ENCODE results near the gene BZW2.
"Not testable (repeated sequence)": the region's sequence is repeated elsewhere in the genome, so short reads cannot be mapped to it uniquely, and the experiment has no call there.

Gene BZW2

GRCh38 chr7:16648551-16648950, 2.6 kb downstream of the BZW2 start:
- H3K27ac ChIP-seq (ENCODE audit: low read depth, low read length), result no peak overlapping the region

GRCh38 chr7:16649196-16649595, 3.2 kb downstream of the BZW2 start:
- H3K27me3 ChIP-seq (ENCODE audit: control insufficient read depth, insufficient read depth, low read length), result no peaks in the 10 kb centered on the region
- peaks cover 3% of the 10 kb centered on the region for H3K4me1 ChIP-seq (ENCODE audit: control insufficient read depth, insufficient read depth, low read length)
- no peak overlapping the region for H3K27ac ChIP-seq (ENCODE audit: low read depth, low read length)
- no peak overlapping the region for H3K9ac ChIP-seq (ENCODE audit: low read length)
- no peak overlapping the region for H3K4me3 ChIP-seq (ENCODE audit: low read length)
- H3K36me3 ChIP-seq (ENCODE audit: control insufficient read depth, insufficient read depth, low read length), result no peaks in the 10 kb centered on the region

More at GRCh38 chr7:16648551-16648950, 2.6 kb downstream of the BZW2 start:
- Histone ChIP-seq H3K27me3 (ENCODE audit: control insufficient read depth, insufficient read depth, low read length) (no peaks in the 10 kb centered on the region), H3K9ac (ENCODE audit: low read length) (no peak overlapping the region), H3K4me3 (ENCODE audit: low read length) (no peak overlapping the region), H3K36me3 (ENCODE audit: control insufficient read depth, insufficient read depth, low read length) (no peaks in the 10 kb centered on the region), H3K4me1 (ENCODE audit: control insufficient read depth, insufficient read depth, low read length) (peaks cover 7% of the 10 kb centered on the region)

GRCh38 chr7:16650266-16650665, 4.3 kb downstream of the BZW2 start:
- peaks cover 2% of the 10 kb centered on the region for H3K4me1 ChIP-seq (ENCODE audit: control insufficient read depth, insufficient read depth, low read length)
- no peaks in the 10 kb centered on the region for H3K36me3 ChIP-seq (ENCODE audit: control insufficient read depth, insufficient read depth, low read length)
- H3K27me3 ChIP-seq (ENCODE audit: control insufficient read depth, insufficient read depth, low read length), result no peaks in the 10 kb centered on the region
- H3K9ac ChIP-seq (ENCODE audit: low read length), result no peak overlapping the region
- H3K4me3 ChIP-seq (ENCODE audit: low read length), result no peak overlapping the region
- H3K27ac ChIP-seq (ENCODE audit: low read depth, low read length), result no peak overlapping the region

- peaks cover 2% of the 10 kb centered on the region for H3K4me1 ChIP-seq (ENCODE audit: control insufficient read depth, insufficient read depth, low read length)
- H3K36me3 ChIP-seq (ENCODE audit: control insufficient read depth, insufficient read depth, low read length), result no peaks in the 10 kb centered on the region
- no peak overlapping the region for H3K27ac ChIP-seq (ENCODE audit: low read depth, low read length)
- no peak overlapping the region for H3K4me3 ChIP-seq (ENCODE audit: low read length)
- no peaks in the 10 kb centered on the region for H3K27me3 ChIP-seq (ENCODE audit: control insufficient read depth, insufficient read depth, low read length)
- H3K9ac ChIP-seq (ENCODE audit: low read length), result no peak overlapping the region
Observed at GRCh38 chr7:16651396-16652239, 5.6 kb downstream of the BZW2 start.

GRCh38 chr7:16652240-16652583, 6.2 kb downstream of the BZW2 start:
- no peak overlapping the region for H3K9ac ChIP-seq (ENCODE audit: low read length)
- H3K36me3 ChIP-seq (ENCODE audit: control insufficient read depth, insufficient read depth, low read length), result no peaks in the 10 kb centered on the region
- peaks cover 2% of the 10 kb centered on the region for H3K4me1 ChIP-seq (ENCODE audit: control insufficient read depth, insufficient read depth, low read length)
- H3K27ac ChIP-seq (ENCODE audit: low read depth, low read length), result no peak overlapping the region
- H3K4me3 ChIP-seq (ENCODE audit: low read length), result no peak overlapping the region
- no peaks in the 10 kb centered on the region for H3K27me3 ChIP-seq (ENCODE audit: control insufficient read depth, insufficient read depth, low read length)

GRCh38 chr7:16652888-16653287, 6.9 kb downstream of the BZW2 start:
- H3K36me3 ChIP-seq (ENCODE audit: control insufficient read depth, insufficient read depth, low read length), result no peaks in the 10 kb centered on the region

GRCh38 chr7:16655394-16655793, 9.4 kb downstream of the BZW2 start:
- Histone ChIP-seq H3K36me3 (ENCODE audit: control insufficient read depth, insufficient read depth, low read length) (no peaks in the 10 kb centered on the region), H3K9ac (ENCODE audit: low read length) (no peak overlapping the region), H3K4me1 (ENCODE audit: control insufficient read depth, insufficient read depth, low read length) (peaks cover 2% of the 10 kb centered on the region), H3K4me3 (ENCODE audit: low read length) (no peak overlapping the region), H3K27me3 (ENCODE audit: control insufficient read depth, insufficient read depth, low read length) (no peaks in the 10 kb centered on the region), H3K27ac (ENCODE audit: low read depth, low read length) (no peak overlapping the region)

More at GRCh38 chr7:16652888-16653287, 6.9 kb downstream of the BZW2 start:
- Histone ChIP-seq H3K4me1 (ENCODE audit: control insufficient read depth, insufficient read depth, low read length) (peaks cover 2% of the 10 kb centered on the region), H3K9ac (ENCODE audit: low read length) (no peak overlapping the region), H3K27me3 (ENCODE audit: control insufficient read depth, insufficient read depth, low read length) (no peaks in the 10 kb centered on the region), H3K27ac (ENCODE audit: low read depth, low read length) (no peak overlapping the region), H3K4me3 (ENCODE audit: low read length) (no peak overlapping the region)

GRCh38 chr7:16656141-16656540, 10.2 kb downstream of the BZW2 start:
- Histone ChIP-seq H3K36me3 (ENCODE audit: control insufficient read depth, insufficient read depth, low read length) (no peaks in the 10 kb centered on the region), H3K4me3 (ENCODE audit: low read length) (no peak overlapping the region), H3K27me3 (ENCODE audit: control insufficient read depth, insufficient read depth, low read length) (no peaks in the 10 kb centered on the region), H3K27ac (ENCODE audit: low read depth, low read length) (no peak overlapping the region), H3K9ac (ENCODE audit: low read length) (no peak overlapping the region), H3K4me1 (ENCODE audit: control insufficient read depth, insufficient read depth, low read length) (peaks cover 4% of the 10 kb centered on the region)

- H3K36me3 ChIP-seq (ENCODE audit: control insufficient read depth, insufficient read depth, low read length), result no peaks in the 10 kb centered on the region
- no peak overlapping the region for H3K9ac ChIP-seq (ENCODE audit: low read length)
Observed at GRCh38 chr7:16657656-16658279, 11.8 kb downstream of the BZW2 start.

GRCh38 chr7:16659854-16660497, 14.0 kb downstream of the BZW2 start:
- H3K4me1 ChIP-seq (ENCODE audit: control insufficient read depth, insufficient read depth, low read length); H3K36me3 ChIP-seq (ENCODE audit: control insufficient read depth, insufficient read depth, low read length); H3K9ac ChIP-seq (ENCODE audit: low read length); H3K27ac ChIP-seq (ENCODE audit: low read depth, low read length); H3K4me3 ChIP-seq (ENCODE audit: low read length); H3K27me3 ChIP-seq (ENCODE audit: control insufficient read depth, insufficient read depth, low read length): not testable (repeated sequence)

More at GRCh38 chr7:16657656-16658279, 11.8 kb downstream of the BZW2 start:
- H3K27me3 ChIP-seq (ENCODE audit: control insufficient read depth, insufficient read depth, low read length), result no peaks in the 10 kb centered on the region
- peaks cover 7% of the 10 kb centered on the region for H3K4me1 ChIP-seq (ENCODE audit: control insufficient read depth, insufficient read depth, low read length)
- no peak overlapping the region for H3K4me3 ChIP-seq (ENCODE audit: low read length)
- no peak overlapping the region for H3K27ac ChIP-seq (ENCODE audit: low read depth, low read length)

- Histone ChIP-seq H3K9ac (ENCODE audit: low read length) (no peak overlapping the region), H3K36me3 (ENCODE audit: control insufficient read depth, insufficient read depth, low read length) (no peaks in the 10 kb centered on the region), H3K4me3 (ENCODE audit: low read length) (no peak overlapping the region), H3K27ac (ENCODE audit: low read depth, low read length) (no peak overlapping the region), H3K4me1 (ENCODE audit: control insufficient read depth, insufficient read depth, low read length) (peaks cover 7% of the 10 kb centered on the region), H3K27me3 (ENCODE audit: control insufficient read depth, insufficient read depth, low read length) (no peaks in the 10 kb centered on the region)
Observed at GRCh38 chr7:16660702-16661464, 14.9 kb downstream of the BZW2 start.

- Histone ChIP-seq H3K36me3 (ENCODE audit: control insufficient read depth, insufficient read depth, low read length) (no peaks in the 10 kb centered on the region), H3K27ac (ENCODE audit: low read depth, low read length) (no peak overlapping the region), H3K4me1 (ENCODE audit: control insufficient read depth, insufficient read depth, low read length) (peaks cover 7% of the 10 kb centered on the region), H3K9ac (ENCODE audit: low read length) (no peak overlapping the region), H3K27me3 (ENCODE audit: control insufficient read depth, insufficient read depth, low read length) (no peaks in the 10 kb centered on the region), H3K4me3 (ENCODE audit: low read length) (no peak overlapping the region)
Observed at GRCh38 chr7:16661924-16662323, 15.9 kb downstream of the BZW2 start.
